HepG2 (cell line): ENCODE results near the gene WFDC1. TPM values are rescaled to one million over a fixed set of nuclear protein-coding genes. Genes with fewer than 3 reads are reported as not detected.

ENCODE experiments used
- ATAC-seq: fragments of 200-7000 bp; cut with Tn5 transposase; 3 replicates; pipeline ENCODE4 v1.9.1; 2020; ENCODE audit warnings: mild to moderate bottlenecking, moderate library complexity
- BruUV-seq: library from RNA; stranded (reverse); fragments of 400-500 nt; replicated peaks from 2 replicates; lab custom pipeline; 2021; lab: Mats Ljungman, UMichigan
- CTCF ChIA-PET: fragments of 300-600 bp; formaldehyde crosslinking; extraction: SDS; loops from one replicate; lab custom pipeline; 2021; ENCODE audit warnings: low total read pairs, inconsistent platforms, low intra/inter-chr PET ratio; lab: Yijun Ruan, JAX
- POLR2A ChIA-PET: fragments of 350-600 bp; sonication (Branson Sonifier 250); formaldehyde crosslinking; loops from one replicate; lab custom pipeline; 2020; ENCODE audit warnings: antibody characterized with exemption, inconsistent platforms; lab: Yijun Ruan, JAX
- DNase-seq: peaks from one replicate; pipeline ENCODE4 v3.0.0-alpha.2; 2015; ENCODE audit warnings: low spot score
- FAIRE-seq: peaks from 3 replicates; lab custom pipeline; 2011; peaks lifted over from hg19 to GRCh38; lab: Jason Lieb, UNC
- H2AFZ ChIP-seq: one replicate; pipeline ENCODE4 v1.6.1; 2011; ENCODE audit warnings: low read length, inconsistent platforms
- H3K27ac ChIP-seq: fragments of 300-600 bp; 3 replicates; pipeline ENCODE4 v1.8.0; 2011; ENCODE audit warnings: mixed run types, mild to moderate bottlenecking, mixed read lengths, low read length, inconsistent platforms; ENCODE audit not compliant: insufficient read depth; ENCODE audit errors: extremely low read length
- H3K27me3 ChIP-seq, 2 experiments: fragments of 200-600 bp in 1 of 2; 2 replicates in 1 of 2; 3 replicates in 1 of 2; pipeline versions ENCODE4 v1.6.0 to v1.8.0; 2011; ENCODE audit warnings: low read length in 2 of 2, mild to moderate bottlenecking in 2 of 2, moderate library complexity in 2 of 2, inconsistent platforms in 1 of 2; ENCODE audit not compliant: insufficient read depth in 2 of 2, control insufficient read depth in 1 of 2
- H3K36me3 ChIP-seq, 2 experiments: fragments of 200-600 bp in 1 of 2; replicated peaks in 1 of 2; 2 replicates in 1 of 2; 3 replicates in 1 of 2; pipeline versions ENCODE4 v1.5.1 to v1.8.0; 2011; ENCODE audit warnings: low read length in 2 of 2, inconsistent platforms in 1 of 2; ENCODE audit not compliant: insufficient read depth in 2 of 2, control insufficient read depth in 1 of 2
- H3K4me1 ChIP-seq: 2 replicates; pipeline ENCODE4 v1.5.1; 2012; ENCODE audit warnings: low read length, inconsistent platforms; ENCODE audit not compliant: insufficient read depth
- H3K4me2 ChIP-seq: 2 replicates; pipeline ENCODE4 v1.6.0; 2011; ENCODE audit warnings: low read depth, low read length, inconsistent platforms
- H3K4me3 ChIP-seq, 3 experiments: fragments of 200-600 bp in 1 of 3; sonication (generic), shearing (Covaris generic) in 1 of 3; replicated peaks in 1 of 3; 2 replicates each; pipeline ENCODE4 v1.5.1; 2011 to 2016; ENCODE audit warnings: low read length in 3 of 3, inconsistent platforms in 2 of 3, low read depth in 2 of 3, mild to moderate bottlenecking in 2 of 3, control low read depth in 1 of 3, mixed read lengths in 1 of 3; ENCODE audit not compliant: insufficient read depth in 1 of 3
- H3K79me2 ChIP-seq: one replicate; pipeline ENCODE4 v1.6.1; 2011; ENCODE audit warnings: low read length, inconsistent platforms; ENCODE audit not compliant: insufficient read depth
- H3K9ac ChIP-seq: 2 replicates; pipeline ENCODE4 v1.6.0; 2011; ENCODE audit warnings: mild to moderate bottlenecking, low read depth, low read length, inconsistent platforms; ENCODE audit not compliant: insufficient read depth
- H3K9me3 ChIP-seq: 2 replicates; pipeline ENCODE4 v1.5.1; 2012; ENCODE audit warnings: mild to moderate bottlenecking, low read length
- H4K20me1 ChIP-seq: 2 replicates; pipeline ENCODE4 v1.6.0; 2011; ENCODE audit warnings: inconsistent platforms, mild to moderate bottlenecking, low read length, moderate library complexity; ENCODE audit not compliant: insufficient read depth
- ADNP ChIP-seq: sonication (generic); formaldehyde crosslinking; IDR thresholded peaks from 2 replicates; pipeline ENCODE4 v1.4.0; 2020; ENCODE audit warnings: missing genetic modification reagents
- GATA4 ChIP-seq: sonication (generic); IDR thresholded peaks from 2 replicates; pipeline ENCODE4 v1.6.1; 2016; ENCODE audit warnings: antibody characterized with exemption, low read depth, borderline replicate concordance
- JARID2 ChIP-seq: sonication (generic); formaldehyde crosslinking; IDR thresholded peaks from 2 replicates; pipeline ENCODE4 v1.8.1; 2023; ENCODE audit warnings: missing genetic modification reagents, inconsistent platforms; ENCODE audit not compliant: insufficient replicate concordance
- MXD1 ChIP-seq: sonication (generic); formaldehyde crosslinking; IDR thresholded peaks from 2 replicates; pipeline ENCODE4 v1.4.0; 2020; ENCODE audit warnings: mild to moderate bottlenecking, missing genetic modification reagents
- NFYB ChIP-seq: sonication (generic); formaldehyde crosslinking; IDR thresholded peaks from 2 replicates; pipeline ENCODE4 v1.4.0; 2020; ENCODE audit warnings: missing genetic modification reagents
- NR3C1 ChIP-seq: sonication (generic); formaldehyde crosslinking; IDR thresholded peaks from 2 replicates; pipeline ENCODE4 v1.4.0; 2020; ENCODE audit warnings: missing genetic modification reagents
- REL ChIP-seq: sonication (generic); formaldehyde crosslinking; conservative IDR thresholded peaks from 2 replicates; pipeline ENCODE4 v1.8.0; 2022; ENCODE audit warnings: mild to moderate bottlenecking, missing genetic modification reagents, moderate library complexity
- RFXAP ChIP-seq: sonication (generic); formaldehyde crosslinking; IDR thresholded peaks from 2 replicates; pipeline ENCODE4 v1.4.0; 2020; ENCODE audit warnings: missing genetic modification reagents, borderline replicate concordance
- TFDP1 ChIP-seq: IDR thresholded peaks from 2 replicates; pipeline ENCODE4 v1.6.1; 2016; ENCODE audit warnings: missing compliant biosample characterization, missing genetic modification reagents, borderline replicate concordance
- WIZ ChIP-seq: sonication (generic); formaldehyde crosslinking; IDR thresholded peaks from 2 replicates; pipeline ENCODE4 v1.5.1; 2020; ENCODE audit warnings: mild to moderate bottlenecking, missing genetic modification reagents
- ZNF639 ChIP-seq: conservative IDR thresholded peaks from 2 replicates; pipeline ENCODE4 v1.6.1; 2018; ENCODE audit warnings: missing genetic modification reagents
- ZSCAN20 ChIP-seq: sonication (generic); formaldehyde crosslinking; IDR thresholded peaks from 2 replicates; pipeline ENCODE4 v1.4.0; 2020; ENCODE audit warnings: missing genetic modification reagents, mild to moderate bottlenecking, borderline replicate concordance
- WGBS: methylation state at CpG from one replicate; pipeline ENCODE4 v1.1.6; 2017; ENCODE audit warnings: low lambda C conversion rate; 5-methylcytosine and 5-hydroxymethylcytosine counted together
- in situ Hi-C: cut with HindIII; loops from 2 replicates; pipeline ENCODE4 v1.10.0; 2017; ENCODE audit warnings: low pct_unique_long_range_greater_than_20kb; ENCODE audit not compliant: extremely low pct_ligation_motif_present
- intact Hi-C: fragments of 100-400 bp; cut with micrococcal nuclease; formaldehyde crosslinking; loops from one replicate; pipeline ENCODE4 v1.10.0; 2022; ENCODE audit not compliant: unreplicated experiment
- polyA plus RNA-seq, 8 experiments: library from polyadenylated mRNA; depleted of rRNA in 3 of 8; stranded (reverse) in 7 of 8; unstranded in 1 of 8; fragments of >200 nt; fragmentation: Illumina TruSeq in 4 of 8; extraction: Trizol in 4 of 8; gene quantifications; 2 replicates each; pipeline versions ENCODE4 v1.2.1 to v1.2.3, GENCODE V29; 2011 to 2016; ENCODE audit warnings: low read depth in 4 of 8, missing spikeins in 1 of 8, mixed read lengths in 1 of 8; ENCODE audit not compliant: insufficient read depth in 1 of 8
- total RNA-seq, 5 experiments: library from RNA; depleted of rRNA; stranded (reverse); fragments of >200 nt; fragmentation: Illumina TruSeq; extraction: Trizol; gene quantifications; 2 replicates each; pipeline ENCODE4 v1.2.3, GENCODE V29; 2016; ENCODE audit warnings: low read depth in 1 of 5

Gene WFDC1
- total and polyA plus RNA-seq, 2 of the 13 experiments (the other 11 are each of a cell fraction or from before 2014, with no cell fraction given), result not detected

- no TSS peak for BruUV-seq
- FAIRE-seq, result no peak
- H2AFZ ChIP-seq, result no peak overlapping the region
- POLR2A ChIA-PET, result no interaction called here
- CTCF ChIA-PET, result no interaction called here
- in situ Hi-C loops, result no loop called here
- H3K27me3 ChIP-seq, result peaks cover 10 to 63% of the 10 kb centered on the region in 2 experiments
- no peaks in the 10 kb centered on the region for H4K20me1 ChIP-seq
- WGBS, result 27% methylated on average over 8 of the region's 8 CpGs
- no peak overlapping the region for H3K4me2 ChIP-seq
- no peaks in the 10 kb centered on the region for H3K79me2 ChIP-seq
- no peak overlapping the region for H3K9ac ChIP-seq
- no peak for TF ChIP-seq RFXAP (CRISPR knock-in tag)
- no peak for TF ChIP-seq GATA4
- TF ChIP-seq, all 625 proteins: peak for 0
- ATAC-seq (no peak), DNase-seq (no peak)
- H3K9me3 ChIP-seq, result no peaks in the 10 kb centered on the region
- H3K36me3 ChIP-seq, result no peaks in the 10 kb centered on the region
- no peak overlapping the region for H3K4me3 ChIP-seq
- H3K4me1 ChIP-seq, result no peaks in the 10 kb centered on the region
- intact Hi-C loops, result no loop called here
- no peak overlapping the region for H3K27ac ChIP-seq
Observed at GRCh38 chr16:84303023-84303422, 8.3 kb downstream of the WFDC1 start.

- Histone ChIP-seq H3K4me1 (no peaks in the 10 kb centered on the region), H3K9ac (no peak overlapping the region), H3K4me2 (no peak overlapping the region), H3K4me3 (no peak overlapping the region), H3K36me3 (no peaks in the 10 kb centered on the region), H4K20me1 (no peaks in the 10 kb centered on the region), H3K9me3 (no peaks in the 10 kb centered on the region), H3K27me3 (peaks cover 10 to 59% of the 10 kb centered on the region in 2 experiments), H3K27ac (no peak overlapping the region), H3K79me2 (no peaks in the 10 kb centered on the region), H2AFZ (no peak overlapping the region)
- no peak for TF ChIP-seq JARID2 (CRISPR knock-in tag)
- no peak for TF ChIP-seq REL (CRISPR knock-in tag)
- TF ChIP-seq NR3C1 (CRISPR knock-in tag), result no peak
- no peak for TF ChIP-seq ZSCAN20 (CRISPR knock-in tag)
- no peak for TF ChIP-seq NFYB
- TF ChIP-seq WIZ, result no peak
- no peak for TF ChIP-seq ZNF639
- TF ChIP-seq TFDP1, result no peak
- no peak for TF ChIP-seq MXD1
- TF ChIP-seq ADNP (CRISPR knock-in tag), result no peak
- DNase-seq (no peak), FAIRE-seq (no peak), ATAC-seq (no peak)
- BruUV-seq, result no TSS peak
- POLR2A ChIA-PET, result no interaction called here
- intact Hi-C loops, result no loop called here
- 14% methylated on average over 7 of the region's 7 CpGs for WGBS
- in situ Hi-C loops, result no loop called here
- CTCF ChIA-PET, result no interaction called here
Observed at GRCh38 chr16:84303516-84303915, 8.8 kb downstream of the WFDC1 start.
